Cortex of kidney (tissue), 1 donor: ENCODE results near the gene INPP4A.

Source experiments
- DNase-seq: peaks from one replicate; lab custom pipeline; 2025; lab: John Stamatoyannopoulos, UW

INPP4A gene

GRCh38 chr2:98637401-98638147, 192.9 kb downstream of the INPP4A start:
- no peak for DNase-seq

GRCh38 chr2:98643496-98644100, 198.9 kb downstream of the INPP4A start:
- no peak for DNase-seq
